Brain microvascular endothelial cell (primary cell): Measurements from ENCODE around the gene FAM9C.

ENCODE experiments used
- DNase-seq: peaks from one replicate; pipeline ENCODE4 v3.0.0-alpha.2; 2020
- H3K27ac ChIP-seq: fragments of 250-450 bp; sonication (Bioruptor Pico); 2 replicates; pipeline ENCODE4 v1.5.1; 2020; ENCODE audit warnings: mild to moderate bottlenecking, moderate library complexity
- H3K27me3 ChIP-seq: fragments of 250-450 bp; sonication (Bioruptor Pico); replicated peaks from 2 replicates; pipeline ENCODE4 v1.5.1; 2020; ENCODE audit warnings: mild to moderate bottlenecking
- H3K36me3 ChIP-seq: fragments of 250-450 bp; sonication (Bioruptor Pico); replicated peaks from 2 replicates; pipeline ENCODE4 v1.5.1; 2020; ENCODE audit warnings: mild to moderate bottlenecking
- H3K4me3 ChIP-seq: 2 replicates; pipeline ENCODE4 v1.5.1; 2011; ENCODE audit warnings: low read depth, mild to moderate bottlenecking, control low read depth, low read length, moderate library complexity
- in situ Hi-C: cut with HindIII; loops from 2 replicates; pipeline ENCODE4 v1.10.0; 2017; ENCODE audit warnings: low sequenced_read_pairs, low pct_ligation_motif_present
- TF ChIP-seq, protein P1 (sequence below): IDR thresholded peaks from 2 replicates; pipeline ENCODE4 v1.5.1; 2011; ENCODE audit warnings: low read depth, mild to moderate bottlenecking, moderate library complexity, low read length, control low read depth, inconsistent platforms; ENCODE audit errors: missing control alignments

FAM9C gene

GRCh38 chrX:12996934-12997435, 47.4 kb downstream of the FAM9C start:
- Histone ChIP-seq H3K27me3 (no peaks in the 10 kb centered on the region), H3K36me3 (no peaks in the 10 kb centered on the region), H3K4me3 (no peak overlapping the region), H3K27ac (no peak overlapping the region)
- TF ChIP-seq, protein P1, sequence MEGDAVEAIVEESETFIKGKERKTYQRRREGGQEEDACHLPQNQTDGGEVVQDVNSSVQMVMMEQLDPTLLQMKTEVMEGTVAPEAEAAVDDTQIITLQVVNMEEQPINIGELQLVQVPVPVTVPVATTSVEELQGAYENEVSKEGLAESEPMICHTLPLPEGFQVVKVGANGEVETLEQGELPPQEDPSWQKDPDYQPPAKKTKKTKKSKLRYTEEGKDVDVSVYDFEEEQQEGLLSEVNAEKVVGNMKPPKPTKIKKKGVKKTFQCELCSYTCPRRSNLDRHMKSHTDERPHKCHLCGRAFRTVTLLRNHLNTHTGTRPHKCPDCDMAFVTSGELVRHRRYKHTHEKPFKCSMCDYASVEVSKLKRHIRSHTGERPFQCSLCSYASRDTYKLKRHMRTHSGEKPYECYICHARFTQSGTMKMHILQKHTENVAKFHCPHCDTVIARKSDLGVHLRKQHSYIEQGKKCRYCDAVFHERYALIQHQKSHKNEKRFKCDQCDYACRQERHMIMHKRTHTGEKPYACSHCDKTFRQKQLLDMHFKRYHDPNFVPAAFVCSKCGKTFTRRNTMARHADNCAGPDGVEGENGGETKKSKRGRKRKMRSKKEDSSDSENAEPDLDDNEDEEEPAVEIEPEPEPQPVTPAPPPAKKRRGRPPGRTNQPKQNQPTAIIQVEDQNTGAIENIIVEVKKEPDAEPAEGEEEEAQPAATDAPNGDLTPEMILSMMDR = no peak
- in situ Hi-C loops = no loop called here
- no peak for DNase-seq

GRCh38 chrX:12994321-12994720, 50.1 kb downstream of the FAM9C start:
- no peak for DNase-seq
- TF ChIP-seq, protein P1 = no peak
- no peaks in the 10 kb centered on the region for H3K27me3 ChIP-seq
- no peaks in the 10 kb centered on the region for H3K36me3 ChIP-seq
- no peak overlapping the region for H3K4me3 ChIP-seq
- in situ Hi-C loops = no loop called here
- no peak overlapping the region for H3K27ac ChIP-seq

DNA sequence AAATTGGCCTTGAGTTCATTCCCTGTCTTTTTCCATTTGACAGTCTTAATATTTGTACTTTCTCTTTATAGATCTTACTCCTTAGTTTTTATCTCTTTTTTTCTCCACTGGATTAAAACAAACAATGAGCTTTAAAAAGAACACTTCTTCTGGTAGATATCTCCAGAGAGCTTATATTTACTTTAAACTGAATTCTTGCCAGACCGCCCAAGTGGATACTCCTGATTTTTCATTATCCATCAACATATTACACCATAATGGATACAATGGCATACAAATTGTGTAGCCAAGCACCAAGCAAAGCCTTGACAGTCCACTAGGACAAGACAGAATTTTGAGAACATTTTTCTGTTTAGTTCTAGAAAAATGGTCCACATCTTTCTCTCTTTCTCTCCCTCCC, 50.6 kb downstream of the FAM9C start:
- in situ Hi-C loops = no loop called here
- Histone ChIP-seq H3K27me3 (no peaks in the 10 kb centered on the region), H3K27ac (no peak overlapping the region), H3K36me3 (no peaks in the 10 kb centered on the region), H3K4me3 (no peak overlapping the region)
- no peak for DNase-seq
- TF ChIP-seq, protein P1 = no peak

DNA sequence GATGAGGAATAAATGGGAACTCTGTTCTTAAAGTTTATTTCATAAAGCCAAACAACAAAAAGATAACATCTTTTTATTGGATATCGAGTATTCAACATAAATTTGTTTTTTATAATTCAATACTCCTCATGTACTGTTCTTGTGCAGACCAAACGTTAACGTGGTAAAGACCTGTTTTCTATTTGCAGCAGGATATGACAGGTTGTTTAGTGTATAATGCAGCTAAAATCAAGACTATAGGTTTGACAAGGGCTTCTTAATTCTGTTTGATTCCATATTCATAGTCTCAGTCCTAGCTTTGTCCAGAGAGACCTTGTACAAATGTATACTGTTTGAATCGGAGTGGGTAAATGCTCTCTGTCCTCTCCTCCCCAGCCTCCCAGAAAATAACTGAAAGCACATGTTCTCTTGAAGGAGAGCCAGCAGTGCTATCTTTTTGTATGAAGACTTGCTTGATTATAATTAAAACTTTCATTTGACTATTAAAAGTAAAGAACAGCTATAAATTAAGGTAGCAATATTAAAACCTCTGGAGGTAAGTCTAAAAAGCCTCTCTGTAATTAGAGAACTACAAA, 51.8 kb downstream of the FAM9C start:
- in situ Hi-C loops = no loop called here
- no peak overlapping the region for H3K4me3 ChIP-seq
- no peak for DNase-seq
- no peaks in the 10 kb centered on the region for H3K27me3 ChIP-seq
- no peak overlapping the region for H3K27ac ChIP-seq
- H3K36me3 ChIP-seq = no peaks in the 10 kb centered on the region
- TF ChIP-seq, protein P1 = no peak

- no peak for DNase-seq
- H3K27ac ChIP-seq = no peak overlapping the region
- H3K4me3 ChIP-seq = no peak overlapping the region
- H3K27me3 ChIP-seq = no peaks in the 10 kb centered on the region
- TF ChIP-seq, protein P1 = no peak
- in situ Hi-C loops = no loop called here
- H3K36me3 ChIP-seq = no peaks in the 10 kb centered on the region
Observed at GRCh38 chrX:12991575-12991974, 52.8 kb downstream of the FAM9C start.

- no peak for DNase-seq
- H3K36me3 ChIP-seq = no peaks in the 10 kb centered on the region
- H3K4me3 ChIP-seq = no peak overlapping the region
- in situ Hi-C loops = no loop called here
- TF ChIP-seq, protein P1 = no peak
- H3K27me3 ChIP-seq = no peaks in the 10 kb centered on the region
- peak overlapping the region; percentile 38 for H3K27ac ChIP-seq
Observed at GRCh38 chrX:12989461-12989860, 55.0 kb downstream of the FAM9C start.
